Brain microvascular endothelial cell (primary cell): ENCODE data around the gene DNAH6.

Experiments
- DNase-seq: peaks from one replicate; pipeline ENCODE4 v3.0.0-alpha.2; 2020
- H3K27ac ChIP-seq: fragments of 250-450 bp; sonication (Bioruptor Pico); 2 replicates; pipeline ENCODE4 v1.5.1; 2020; ENCODE audit warnings: mild to moderate bottlenecking, moderate library complexity
- H3K27me3 ChIP-seq: fragments of 250-450 bp; sonication (Bioruptor Pico); replicated peaks from 2 replicates; pipeline ENCODE4 v1.5.1; 2020; ENCODE audit warnings: mild to moderate bottlenecking
- H3K36me3 ChIP-seq: fragments of 250-450 bp; sonication (Bioruptor Pico); replicated peaks from 2 replicates; pipeline ENCODE4 v1.5.1; 2020; ENCODE audit warnings: mild to moderate bottlenecking
- H3K4me3 ChIP-seq: 2 replicates; pipeline ENCODE4 v1.5.1; 2011; ENCODE audit warnings: low read depth, mild to moderate bottlenecking, control low read depth, low read length, moderate library complexity
- CTCF ChIP-seq: IDR thresholded peaks from 2 replicates; pipeline ENCODE4 v1.5.1; 2011; ENCODE audit warnings: low read depth, mild to moderate bottlenecking, moderate library complexity, low read length, control low read depth, inconsistent platforms; ENCODE audit errors: missing control alignments
- in situ Hi-C: cut with HindIII; loops from 2 replicates; pipeline ENCODE4 v1.10.0; 2017; ENCODE audit warnings: low sequenced_read_pairs, low pct_ligation_motif_present

Gene DNAH6

GRCh38 chr2:84649487-84650142 is 133.3 kb downstream of the DNAH6 start:
- Histone ChIP-seq H3K27ac (no peak overlapping the region), H3K27me3 (no peaks in the 10 kb centered on the region), H3K4me3 (no peak overlapping the region), H3K36me3 (no peaks in the 10 kb centered on the region)
- TF ChIP-seq CTCF = no peak
- DNase-seq = no peak
- in situ Hi-C loops = no loop called here

GRCh38 chr2:84652431-84652830 is 136.1 kb downstream of the DNAH6 start:
- H3K4me3 ChIP-seq = no peak overlapping the region
- in situ Hi-C loops = no loop called here
- no peak for TF ChIP-seq CTCF
- no peaks in the 10 kb centered on the region for H3K27me3 ChIP-seq
- H3K27ac ChIP-seq = no peak overlapping the region
- H3K36me3 ChIP-seq = no peaks in the 10 kb centered on the region
- DNase-seq = no peak

GRCh38 chr2:84653302-84653701 is 137.0 kb downstream of the DNAH6 start:
- Histone ChIP-seq H3K36me3 (no peaks in the 10 kb centered on the region), H3K27me3 (no peaks in the 10 kb centered on the region), H3K27ac (no peak overlapping the region), H3K4me3 (no peak overlapping the region)
- DNase-seq = no peak
- in situ Hi-C loops = no loop called here
- no peak for TF ChIP-seq CTCF

GRCh38 chr2:84654414-84654813 is 138.1 kb downstream of the DNAH6 start:
- H3K27ac ChIP-seq = no peak overlapping the region
- in situ Hi-C loops = no loop called here
- no peak for TF ChIP-seq CTCF

GRCh38 chr2:84669122-84669521 is 152.8 kb downstream of the DNAH6 start:
- no peak for DNase-seq

More at GRCh38 chr2:84654414-84654813, 138.1 kb downstream of the DNAH6 start:
- DNase-seq = no peak
- Histone ChIP-seq H3K27me3 (no peaks in the 10 kb centered on the region), H3K36me3 (no peaks in the 10 kb centered on the region), H3K4me3 (no peak overlapping the region)

More at GRCh38 chr2:84669122-84669521, 152.8 kb downstream of the DNAH6 start:
- Histone ChIP-seq H3K27ac (no peak overlapping the region), H3K36me3 (no peaks in the 10 kb centered on the region), H3K4me3 (no peak overlapping the region), H3K27me3 (no peaks in the 10 kb centered on the region)
- TF ChIP-seq CTCF = no peak
- in situ Hi-C loops = no loop called here
